Measurements from ENCODE around the gene KHDC4.

DNA sequence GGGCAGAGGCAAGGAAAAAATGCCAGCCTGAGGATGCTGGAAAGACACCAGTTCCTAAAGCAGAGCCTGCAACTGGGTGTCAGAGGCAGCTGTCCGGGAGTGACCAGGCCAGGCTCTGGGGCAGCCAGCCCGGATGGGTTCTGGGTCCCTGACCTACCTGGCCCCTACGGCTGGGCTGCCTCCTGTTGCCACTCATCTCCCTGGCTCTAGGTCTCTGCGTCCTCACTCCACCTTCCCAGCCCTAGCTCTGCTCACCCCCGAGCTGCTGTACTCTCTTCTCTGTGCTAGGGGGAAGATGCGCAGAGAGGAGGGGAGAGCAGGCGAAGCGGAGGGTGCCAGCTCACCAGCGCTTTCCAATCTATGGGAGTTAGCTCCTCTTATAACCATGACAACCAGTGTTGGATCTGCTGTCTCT lies 35.2 kb upstream of the KHDC4 start:
- TF ChIP-seq, protein P1, sequence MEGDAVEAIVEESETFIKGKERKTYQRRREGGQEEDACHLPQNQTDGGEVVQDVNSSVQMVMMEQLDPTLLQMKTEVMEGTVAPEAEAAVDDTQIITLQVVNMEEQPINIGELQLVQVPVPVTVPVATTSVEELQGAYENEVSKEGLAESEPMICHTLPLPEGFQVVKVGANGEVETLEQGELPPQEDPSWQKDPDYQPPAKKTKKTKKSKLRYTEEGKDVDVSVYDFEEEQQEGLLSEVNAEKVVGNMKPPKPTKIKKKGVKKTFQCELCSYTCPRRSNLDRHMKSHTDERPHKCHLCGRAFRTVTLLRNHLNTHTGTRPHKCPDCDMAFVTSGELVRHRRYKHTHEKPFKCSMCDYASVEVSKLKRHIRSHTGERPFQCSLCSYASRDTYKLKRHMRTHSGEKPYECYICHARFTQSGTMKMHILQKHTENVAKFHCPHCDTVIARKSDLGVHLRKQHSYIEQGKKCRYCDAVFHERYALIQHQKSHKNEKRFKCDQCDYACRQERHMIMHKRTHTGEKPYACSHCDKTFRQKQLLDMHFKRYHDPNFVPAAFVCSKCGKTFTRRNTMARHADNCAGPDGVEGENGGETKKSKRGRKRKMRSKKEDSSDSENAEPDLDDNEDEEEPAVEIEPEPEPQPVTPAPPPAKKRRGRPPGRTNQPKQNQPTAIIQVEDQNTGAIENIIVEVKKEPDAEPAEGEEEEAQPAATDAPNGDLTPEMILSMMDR (conservative IDR thresholded peaks at IDR 0.05; ENCODE audit: low read depth in 2 of 2): no peak
- TF ChIP-seq EZH2 (IDR thresholded peaks at IDR 0.05; ENCODE audit: low read depth, unreplicated experiment) (no peak), POLR2AphosphoS5 (IDR thresholded peaks at IDR 0.05; ENCODE audit: low read depth) (no peak), ZNF331 (CRISPR knock-in tag; IDR thresholded peaks at IDR 0.05; ENCODE audit: low read depth) (no peak), CREB1 (CRISPR knock-in tag; IDR thresholded peaks at IDR 0.05; ENCODE audit: low read depth) (no peak)

Data from GM23338 (cell line).